GM12878 (cell line): ENCODE results near the gene PSMD14. TPM values are rescaled to one million over a fixed set of nuclear protein-coding genes. Genes with fewer than 3 reads are reported as not detected.

Experiments used
- ATAC-seq: fragments of 200-7000 bp; cut with Tn5 transposase; 3 replicates; pipeline ENCODE4 v1.9.1; 2020; ENCODE audit warnings: mild to moderate bottlenecking, moderate library complexity
- BruUV-seq: library from RNA; stranded (reverse); fragments of 400-500 nt; replicated peaks from 2 replicates; lab custom pipeline; 2021; lab: Mats Ljungman, UMichigan
- CTCF ChIA-PET: fragments of 300-600 bp; sonication (Branson Sonifier 250); formaldehyde crosslinking; extraction: SDS; loops from one replicate; lab custom pipeline; 2021; ENCODE audit warnings: inconsistent platforms; lab: Yijun Ruan, JAX
- POLR2A ChIA-PET: fragments of 350-600 bp; formaldehyde crosslinking; extraction: SDS; loops from one replicate; lab custom pipeline; 2021; ENCODE audit warnings: inconsistent platforms; lab: Charles Lee
- RAD21 ChIA-PET: fragments of 300-600 bp; sonication (Branson Sonifier 250); formaldehyde crosslinking; loops from one replicate; lab custom pipeline; 2023; ENCODE audit warnings: antibody characterized with exemption; ENCODE audit not compliant: unreplicated experiment; lab: Charles Lee
- SMC1A ChIA-PET: fragments of 300-600 bp; sonication (Branson Sonifier 250); formaldehyde crosslinking; loops from one replicate; lab custom pipeline; 2023; ENCODE audit not compliant: unreplicated experiment, uncharacterized antibody; lab: Charles Lee
- DNase-seq: peaks from one replicate; pipeline ENCODE4 v3.0.0-alpha.2; 2011; ENCODE audit warnings: low read depth, low spot score
- FAIRE-seq: peaks from 3 replicates; lab custom pipeline; 2011; peaks lifted over from hg19 to GRCh38; lab: Jason Lieb, UNC
- H2AFZ ChIP-seq: 2 replicates; pipeline ENCODE4 v1.6.0; 2011; ENCODE audit warnings: low read depth, low read length, control low read depth; ENCODE audit not compliant: control insufficient read depth
- H3K27ac ChIP-seq: 2 replicates; pipeline ENCODE4 v1.5.1; 2011; ENCODE audit warnings: control low read depth; ENCODE audit not compliant: control insufficient read depth, insufficient read depth
- H3K27me3 ChIP-seq, 2 experiments: replicated peaks in 1 of 2; 2 replicates each; pipeline versions ENCODE4 v1.6.0 to v1.6.1; 2011; ENCODE audit warnings: low read length in 1 of 2; ENCODE audit not compliant: control insufficient read depth in 2 of 2, insufficient read depth in 2 of 2
- H3K36me3 ChIP-seq, 2 experiments: 2 replicates each; pipeline ENCODE4 v1.5.1; 2011; ENCODE audit warnings: low read length in 1 of 2; ENCODE audit not compliant: control insufficient read depth in 2 of 2, insufficient read depth in 2 of 2
- H3K4me1 ChIP-seq: 2 replicates; pipeline ENCODE4 v1.6.1; 2011; ENCODE audit warnings: mild to moderate bottlenecking, low read length, moderate library complexity, mixed read lengths; ENCODE audit not compliant: control insufficient read depth, insufficient read depth
- H3K4me2 ChIP-seq: 2 replicates; pipeline ENCODE4 v1.6.0; 2011; ENCODE audit warnings: control low read depth; ENCODE audit not compliant: control insufficient read depth, insufficient read depth
- H3K4me3 ChIP-seq: fragments of 200-600 bp; sonication (generic); 2 replicates; pipeline ENCODE4 v1.5.1; 2016
- H3K79me2 ChIP-seq: 2 replicates; pipeline ENCODE4 v1.6.0; 2011; ENCODE audit warnings: low read length; ENCODE audit not compliant: control insufficient read depth, insufficient read depth
- H3K9ac ChIP-seq: 2 replicates; pipeline ENCODE4 v1.8.0; 2011; ENCODE audit warnings: low read length, control low read depth, mixed read lengths; ENCODE audit not compliant: control insufficient read depth, insufficient read depth
- H3K9me3 ChIP-seq: replicated peaks from 3 replicates; pipeline ENCODE4 v1.5.1; 2011; ENCODE audit warnings: mild to moderate bottlenecking, low read length; ENCODE audit not compliant: control insufficient read depth, insufficient read depth
- H4K20me1 ChIP-seq: 2 replicates; pipeline ENCODE4 v1.6.0; 2011; ENCODE audit not compliant: control insufficient read depth, insufficient read depth
- BCL11A ChIP-seq: IDR thresholded peaks from 2 replicates; pipeline ENCODE4 v1.6.1; 2011; ENCODE audit warnings: low read depth, low read length
- FOS ChIP-seq: IDR thresholded peaks from 3 replicates; pipeline ENCODE4 v1.6.1; 2011; ENCODE audit warnings: borderline replicate concordance; ENCODE audit not compliant: insufficient read length; ENCODE audit errors: extremely low read depth
- KAT2A ChIP-seq: conservative IDR thresholded peaks from 2 replicates; pipeline ENCODE4 v1.6.1; 2011; ENCODE audit warnings: low read depth, low read length; ENCODE audit not compliant: control insufficient read depth
- KLF5 ChIP-seq: fragments of 450-650 bp; IDR thresholded peaks from 2 replicates; pipeline ENCODE4 v1.6.1; 2014; ENCODE audit warnings: mild to moderate bottlenecking; ENCODE audit not compliant: partially characterized antibody
- LARP7 ChIP-seq: fragments of 450-650 bp; IDR thresholded peaks from 2 replicates; pipeline ENCODE4 v1.6.1; 2017; ENCODE audit warnings: mild to moderate bottlenecking
- MYB ChIP-seq: fragments of 150-350 bp; IDR thresholded peaks from 2 replicates; pipeline ENCODE4 v1.6.1; 2014; ENCODE audit warnings: mild to moderate bottlenecking, low read depth, low read length, borderline replicate concordance
- NBN ChIP-seq: fragments of 450-650 bp; IDR thresholded peaks from 2 replicates; pipeline ENCODE4 v1.6.1; 2016
- NFYA ChIP-seq: IDR thresholded peaks from 2 replicates; pipeline ENCODE4 v1.6.1; 2011; ENCODE audit warnings: low read depth, mild to moderate bottlenecking, low read length, improper control_type of control experiment, borderline replicate concordance
- SPI1 ChIP-seq: IDR thresholded peaks from 2 replicates; pipeline ENCODE4 v1.6.1; 2011; ENCODE audit warnings: low read depth, mild to moderate bottlenecking, low read length, moderate library complexity, borderline replicate concordance; ENCODE audit not compliant: insufficient read depth
- SUZ12 ChIP-seq: fragments of 200-600 bp; sonication (generic); IDR thresholded peaks from one replicate; pipeline ENCODE4 v1.6.1; 2018; ENCODE audit warnings: antibody characterized with exemption, mild to moderate bottlenecking; ENCODE audit not compliant: unreplicated experiment
- TARDBP ChIP-seq: IDR thresholded peaks from 2 replicates; pipeline ENCODE4 v1.6.1; 2016; ENCODE audit warnings: borderline replicate concordance
- TBL1XR1 ChIP-seq: IDR thresholded peaks from 2 replicates; pipeline ENCODE4 v1.6.1; 2012; ENCODE audit warnings: low read depth, low read length, improper control_type of control experiment
- ZNF217 ChIP-seq: fragments of 450-650 bp; IDR thresholded peaks from 2 replicates; pipeline ENCODE4 v1.6.1; 2017; ENCODE audit warnings: antibody characterized with exemption, mild to moderate bottlenecking
- WGBS: methylation state at CpG from one replicate; pipeline ENCODE4 v1.1.6; 2016; ENCODE audit warnings: low lambda C conversion rate; ENCODE audit not compliant: insufficient replicate concordance, insufficient coverage; ENCODE audit errors: missing lambda C conversion rate; 5-methylcytosine and 5-hydroxymethylcytosine counted together
- in situ Hi-C: fragments of 300-500 bp; cut with MboI; formaldehyde crosslinking; loops from 9 replicates; pipeline ENCODE4 v1.14.3; 2018; ENCODE audit warnings: mixed read lengths
- intact Hi-C: fragments of 100-400 bp; cut with micrococcal nuclease; formaldehyde crosslinking; loops from one replicate; pipeline ENCODE4 v1.14.2; 2022; ENCODE audit not compliant: unreplicated experiment
- polyA plus RNA-seq, 11 experiments: library from polyadenylated mRNA; depleted of rRNA in 4 of 11; unstranded in 6 of 11; stranded (reverse) in 5 of 11; fragments of >200 nt; fragmentation: Nextera tagmentation in 4 of 11; fragmentation: Illumina TruSeq in 1 of 11; extraction: Ambion mirVana in 4 of 11; extraction: Trizol in 1 of 11; gene quantifications; 1 replicate in 1 of 11; 2 replicates in 10 of 11; pipeline versions ENCODE4 v1.2.1 to v1.2.3, GENCODE V29; 2011 to 2016; ENCODE audit warnings: inconsistent platforms in 2 of 11, missing spikeins in 2 of 11, low read depth in 1 of 11
- total RNA-seq, 4 experiments: library from RNA; depleted of rRNA in 3 of 4; stranded (reverse); fragments of >200 nt in 3 of 4; fragmentation: Illumina TruSeq in 1 of 4; extraction: Trizol in 1 of 4; gene quantifications; 2 replicates each; pipeline versions ENCODE4 v1.2.1 to v1.2.3, GENCODE V29; 2013 to 2021
- TF ChIP-seq, protein P1 (sequence below): fragments of 450-650 bp; IDR thresholded peaks from 2 replicates; pipeline ENCODE4 v1.6.1; 2016; ENCODE audit warnings: mild to moderate bottlenecking

PSMD14 gene
- total and polyA plus RNA-seq, 10 of the 15 experiments (the other 5 are each of a cell fraction or from before 2014, with no cell fraction given), result 70.5 to 253 (median 127) TPM

DNA sequence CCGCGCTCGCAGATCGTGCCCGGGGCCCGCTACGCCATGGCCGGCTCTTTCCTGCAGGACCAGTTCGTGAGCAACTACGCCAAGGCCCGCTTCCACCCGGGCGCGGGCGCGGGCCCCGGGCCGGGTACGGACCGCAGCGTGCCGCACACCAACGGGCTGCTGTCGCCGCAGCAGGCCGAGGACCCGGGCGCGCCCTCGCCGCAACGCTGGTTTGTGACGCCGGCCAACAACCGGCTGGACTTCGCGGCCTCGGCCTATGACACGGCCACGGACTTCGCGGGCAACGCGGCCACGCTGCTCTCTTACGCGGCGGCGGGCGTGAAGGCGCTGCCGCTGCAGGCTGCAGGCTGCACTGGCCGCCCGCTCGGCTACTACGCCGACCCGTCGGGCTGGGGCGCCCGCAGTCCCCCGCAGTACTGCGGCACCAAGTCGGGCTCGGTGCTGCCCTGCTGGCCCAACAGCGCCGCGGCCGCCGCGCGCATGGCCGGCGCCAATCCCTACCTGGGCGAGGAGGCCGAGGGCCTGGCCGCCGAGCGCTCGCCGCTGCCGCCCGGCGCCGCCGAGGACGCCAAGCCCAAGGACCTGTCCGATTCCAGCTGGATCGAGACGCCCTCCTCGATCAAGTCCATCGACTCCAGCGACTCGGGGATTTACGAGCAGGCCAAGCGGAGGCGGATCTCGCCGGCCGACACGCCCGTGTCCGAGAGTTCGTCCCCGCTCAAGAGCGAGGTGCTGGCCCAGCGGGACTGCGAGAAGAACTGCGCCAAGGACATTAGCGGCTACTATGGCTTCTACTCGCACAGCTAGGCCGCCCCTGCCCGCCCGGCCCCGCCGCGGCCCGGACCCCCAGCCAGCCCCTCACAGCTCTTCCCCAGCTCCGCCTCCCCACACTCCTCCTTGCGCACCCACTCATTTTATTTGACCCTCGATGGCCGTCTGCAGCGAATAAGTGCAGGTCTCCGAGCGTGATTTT is 115.5 kb downstream of the PSMD14 start:
- WGBS, result 76% methylated on average over 73 of the region's 125 CpGs
- no peak overlapping the region for H3K4me3 ChIP-seq
- intact Hi-C loops (loop anchor here (10.0 kb wide), 1 partner anchor 521 kb away; no protein-coding TSS in a partner anchor), in situ Hi-C loops (no loop called here)
- TF ChIP-seq SUZ12 (peak; percentile 73), NFYA (no peak)
- ChIA-PET RAD21 (no interaction called here), POLR2A (no interaction called here), SMC1A (no interaction called here), CTCF (no interaction called here)
- FAIRE-seq (no peak), DNase-seq (no peak), ATAC-seq (peak; percentile 14; the same call in 1 of the 3 replicates)
- H2AFZ ChIP-seq, result no peak overlapping the region
- H3K4me1 ChIP-seq, result peaks cover 2% of the 10 kb centered on the region; the same call in 1 of the 2 replicates
- H3K9me3 ChIP-seq, result no peaks in the 10 kb centered on the region; the same call in 1 of the 3 replicates
- no peaks in the 10 kb centered on the region for H3K36me3 ChIP-seq
- peaks cover 11 to 47% of the 10 kb centered on the region in 2 experiments for H3K27me3 ChIP-seq
- H3K4me2 ChIP-seq, result peak overlapping the region; percentile 67; the same call in 1 of the 2 replicates
- H3K27ac ChIP-seq, result no peak overlapping the region
- H3K79me2 ChIP-seq, result no peaks in the 10 kb centered on the region
- H3K9ac ChIP-seq, result no peak overlapping the region
- no peaks in the 10 kb centered on the region for H4K20me1 ChIP-seq
- no TSS peak for BruUV-seq

DNA sequence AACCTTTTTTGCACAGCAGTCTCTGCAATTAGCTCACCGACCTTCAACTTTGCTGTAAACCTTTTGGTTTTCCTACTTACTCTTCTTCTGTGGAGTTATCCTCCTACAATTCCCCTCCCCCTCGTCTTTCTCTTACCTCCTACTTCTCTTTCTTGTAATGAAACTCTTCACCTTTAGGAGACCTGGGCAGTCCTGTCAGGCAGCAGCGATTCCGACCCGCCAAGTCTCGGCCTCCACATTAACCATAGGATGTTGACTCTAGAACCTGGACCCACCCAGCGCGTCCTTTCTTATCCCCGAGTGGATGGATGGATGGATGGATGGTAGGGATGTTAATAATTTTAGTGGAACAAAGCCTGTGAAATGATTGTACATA is 116.2 kb downstream of the PSMD14 start:
- DNase-seq, result no peak
- SMC1A ChIA-PET, result no interaction called here
- no peak for TF ChIP-seq KLF5
- TF ChIP-seq, protein P1, sequence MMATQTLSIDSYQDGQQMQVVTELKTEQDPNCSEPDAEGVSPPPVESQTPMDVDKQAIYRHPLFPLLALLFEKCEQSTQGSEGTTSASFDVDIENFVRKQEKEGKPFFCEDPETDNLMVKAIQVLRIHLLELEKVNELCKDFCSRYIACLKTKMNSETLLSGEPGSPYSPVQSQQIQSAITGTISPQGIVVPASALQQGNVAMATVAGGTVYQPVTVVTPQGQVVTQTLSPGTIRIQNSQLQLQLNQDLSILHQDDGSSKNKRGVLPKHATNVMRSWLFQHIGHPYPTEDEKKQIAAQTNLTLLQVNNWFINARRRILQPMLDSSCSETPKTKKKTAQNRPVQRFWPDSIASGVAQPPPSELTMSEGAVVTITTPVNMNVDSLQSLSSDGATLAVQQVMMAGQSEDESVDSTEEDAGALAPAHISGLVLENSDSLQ, result no peak
- no peak for TF ChIP-seq LARP7
- no peak for TF ChIP-seq MYB
- no peak for TF ChIP-seq SPI1
- no peak for TF ChIP-seq ZNF217
- no peak for TF ChIP-seq BCL11A
- TF ChIP-seq NBN, result no peak
- no peak for TF ChIP-seq TBL1XR1
- TF ChIP-seq TARDBP, result no peak
- no peak for TF ChIP-seq KAT2A
- TF ChIP-seq FOS, result no peak
- TF ChIP-seq, all 136 proteins: peak for 0
- H3K27me3 ChIP-seq, result peaks cover 8 to 44% of the 10 kb centered on the region in 2 experiments
- no peaks in the 10 kb centered on the region for H4K20me1 ChIP-seq
- H3K4me2 ChIP-seq, result no peak overlapping the region; the same call in 1 of the 2 replicates
- H3K27ac ChIP-seq, result no peak overlapping the region
- 58% methylated on average over 9 of the region's 9 CpGs for WGBS
- no peak overlapping the region for H3K4me3 ChIP-seq
- RAD21 ChIA-PET, result no interaction called here
- H2AFZ ChIP-seq, result no peak overlapping the region
- no peaks in the 10 kb centered on the region for H3K79me2 ChIP-seq
- H3K4me1 ChIP-seq, result no peaks in the 10 kb centered on the region
- ATAC-seq (no peak), FAIRE-seq (no peak)
- POLR2A ChIA-PET, result no interaction called here
- intact Hi-C loops (loop anchor here (10.0 kb wide), 1 partner anchor 520 kb away; no protein-coding TSS in a partner anchor), in situ Hi-C loops (no loop called here)
- no peaks in the 10 kb centered on the region; the same call in 1 of the 3 replicates for H3K9me3 ChIP-seq
- H3K36me3 ChIP-seq, result no peaks in the 10 kb centered on the region
- CTCF ChIA-PET, result no interaction called here
- no TSS peak for BruUV-seq
- no peak overlapping the region for H3K9ac ChIP-seq
